Glomerular visceral epithelial cell (primary cell): ENCODE measurements around the gene MED9.

Experiments used
- DNase-seq: peaks from one replicate; pipeline ENCODE4 v3.0.0-alpha.2; 2016; ENCODE audit errors: extremely low spot score

Gene MED9

GRCh38 chr17:17537311-17538099 is 60.7 kb downstream of the MED9 start:
- no peak for DNase-seq

GRCh38 chr17:17538417-17539391 is 61.9 kb downstream of the MED9 start:
- DNase-seq: no peak

- no peak for DNase-seq
Measured at GRCh38 chr17:17539591-17539990, 62.8 kb downstream of the MED9 start.

GRCh38 chr17:17540278-17540906 is 63.6 kb downstream of the MED9 start:
- no peak for DNase-seq

- DNase-seq: no peak
Measured at GRCh38 chr17:17540935-17541639, 64.3 kb downstream of the MED9 start.

GRCh38 chr17:17541640-17542001 is 64.8 kb downstream of the MED9 start:
- no peak for DNase-seq
